Panc1 (cell line): ENCODE measurements around the gene PCNT. TPM values are rescaled to one million over a fixed set of nuclear protein-coding genes. Genes with fewer than 3 reads are reported as not detected.

Source experiments
- ATAC-seq: fragments of 200-7000 bp; cut with Tn5 transposase; 2 replicates; pipeline ENCODE4 v1.9.1; 2020; ENCODE audit warnings: mild to moderate bottlenecking, moderate library complexity
- BruUV-seq: library from RNA; stranded (reverse); fragments of 400-500 nt; replicated peaks from 2 replicates; lab custom pipeline; 2021; lab: Mats Ljungman, UMichigan
- CTCF ChIA-PET: fragments of 300-600 bp; sonication (Branson Sonifier 250); formaldehyde crosslinking; loops from one replicate; lab custom pipeline; 2022; ENCODE audit warnings: antibody characterized with exemption; lab: Charles Lee
- POLR2A ChIA-PET: fragments of 300-600 bp; sonication (Branson Sonifier 250); formaldehyde crosslinking; loops from one replicate; lab custom pipeline; 2022; ENCODE audit warnings: antibody characterized with exemption; lab: Charles Lee
- DNase-seq: peaks from one replicate; pipeline ENCODE4 v3.0.0-alpha.2; 2010; ENCODE audit warnings: low read depth, low spot score
- H3K27ac ChIP-seq: 2 replicates; pipeline ENCODE4 v1.5.1; 2011; ENCODE audit warnings: mild to moderate bottlenecking, low read length, inconsistent platforms
- H3K27me3 ChIP-seq: fragments of 200-500 bp; sonication (Bioruptor generic); 2 replicates; pipeline ENCODE4 v1.6.0; 2014; ENCODE audit warnings: low read length, inconsistent platforms; ENCODE audit not compliant: control insufficient read depth, insufficient read depth
- H3K36me3 ChIP-seq: fragments of 200-500 bp; sonication (Bioruptor generic); 2 replicates; pipeline ENCODE4 v1.5.1; 2014; ENCODE audit warnings: inconsistent platforms, mild to moderate bottlenecking, low read length, moderate library complexity; ENCODE audit not compliant: control insufficient read depth, insufficient read depth
- H3K4me1 ChIP-seq: 2 replicates; pipeline ENCODE4 v1.5.1; 2011; ENCODE audit warnings: inconsistent platforms, mild to moderate bottlenecking, low read length, moderate library complexity; ENCODE audit not compliant: control insufficient read depth, insufficient read depth
- H3K4me3 ChIP-seq, 2 experiments: 2 replicates each; pipeline ENCODE4 v1.5.1; 2011 to 2012; ENCODE audit warnings: low read depth in 2 of 2, low read length in 2 of 2, mild to moderate bottlenecking in 2 of 2, inconsistent platforms in 1 of 2, moderate library complexity in 1 of 2
- H3K9me3 ChIP-seq: fragments of 200-500 bp; sonication (Bioruptor generic); 2 replicates; pipeline ENCODE4 v1.5.1; 2014; ENCODE audit warnings: low read depth, mild to moderate bottlenecking, inconsistent platforms, low read length, moderate library complexity; ENCODE audit not compliant: control insufficient read depth, insufficient read depth
- POLR2AphosphoS5 ChIP-seq: IDR thresholded peaks from 2 replicates; pipeline ENCODE4 v1.6.1; 2012; ENCODE audit warnings: mild to moderate bottlenecking, low read depth, low read length, moderate library complexity
- SIN3A ChIP-seq: IDR thresholded peaks from 2 replicates; pipeline ENCODE4 v1.6.1; 2012; ENCODE audit warnings: low read depth, mild to moderate bottlenecking, low read length, moderate library complexity, borderline replicate concordance; ENCODE audit not compliant: insufficient read depth
- TCF7L2 ChIP-seq: IDR thresholded peaks from 2 replicates; pipeline ENCODE4 v1.6.1; 2011; ENCODE audit warnings: mild to moderate bottlenecking, low read depth, low read length, inconsistent platforms
- in situ Hi-C: cut with HindIII; loops from 2 replicates; pipeline ENCODE4 v1.10.0; 2016; ENCODE audit warnings: low sequenced_read_pairs, low pct_unique_long_range_greater_than_20kb
- intact Hi-C: fragments of 100-400 bp; cut with micrococcal nuclease; formaldehyde crosslinking; loops from one replicate; pipeline ENCODE4 v1.10.0; 2022; ENCODE audit not compliant: unreplicated experiment
- total RNA-seq: library from RNA; stranded (reverse); gene quantifications from one replicate; pipeline ENCODE4 v1.2.1, GENCODE V29; 2021; ENCODE audit not compliant: unreplicated experiment
- TF ChIP-seq, protein P1 (sequence below), 2 experiments: IDR thresholded peaks; 2 replicates each; pipeline ENCODE4 v1.6.1; 2011 to 2012; ENCODE audit warnings: low read depth in 2 of 2, control low read depth in 1 of 2, low read length in 1 of 2, mild to moderate bottlenecking in 1 of 2, moderate library complexity in 1 of 2; ENCODE audit not compliant: insufficient read depth in 1 of 2
- TF ChIP-seq, protein P2 (sequence below): fragments of 450-650 bp; IDR thresholded peaks from 2 replicates; pipeline ENCODE4 v1.5.1; 2017; ENCODE audit warnings: mild to moderate bottlenecking

Gene PCNT
- total RNA-seq, 1 experiment from 2014 or later, result 44.3 TPM

- DNase-seq, result no peak
- Histone ChIP-seq H3K27me3 (no peaks in the 10 kb centered on the region), H3K4me3 (no peak overlapping the region), H3K9me3 (no peaks in the 10 kb centered on the region), H3K27ac (no peak overlapping the region), H3K4me1 (no peaks in the 10 kb centered on the region), H3K36me3 (peaks cover 2% of the 10 kb centered on the region)
- in situ Hi-C loops, result no loop called here
- ChIA-PET CTCF (no interaction called here), POLR2A (interaction anchor here (0.6 kb wide), 1 partner anchor 57 kb away, joined by 5 read pairs; no protein-coding TSS in a partner anchor)
- intact Hi-C loops, result no loop called here
- ATAC-seq, result no peak
- TF ChIP-seq, protein P1, sequence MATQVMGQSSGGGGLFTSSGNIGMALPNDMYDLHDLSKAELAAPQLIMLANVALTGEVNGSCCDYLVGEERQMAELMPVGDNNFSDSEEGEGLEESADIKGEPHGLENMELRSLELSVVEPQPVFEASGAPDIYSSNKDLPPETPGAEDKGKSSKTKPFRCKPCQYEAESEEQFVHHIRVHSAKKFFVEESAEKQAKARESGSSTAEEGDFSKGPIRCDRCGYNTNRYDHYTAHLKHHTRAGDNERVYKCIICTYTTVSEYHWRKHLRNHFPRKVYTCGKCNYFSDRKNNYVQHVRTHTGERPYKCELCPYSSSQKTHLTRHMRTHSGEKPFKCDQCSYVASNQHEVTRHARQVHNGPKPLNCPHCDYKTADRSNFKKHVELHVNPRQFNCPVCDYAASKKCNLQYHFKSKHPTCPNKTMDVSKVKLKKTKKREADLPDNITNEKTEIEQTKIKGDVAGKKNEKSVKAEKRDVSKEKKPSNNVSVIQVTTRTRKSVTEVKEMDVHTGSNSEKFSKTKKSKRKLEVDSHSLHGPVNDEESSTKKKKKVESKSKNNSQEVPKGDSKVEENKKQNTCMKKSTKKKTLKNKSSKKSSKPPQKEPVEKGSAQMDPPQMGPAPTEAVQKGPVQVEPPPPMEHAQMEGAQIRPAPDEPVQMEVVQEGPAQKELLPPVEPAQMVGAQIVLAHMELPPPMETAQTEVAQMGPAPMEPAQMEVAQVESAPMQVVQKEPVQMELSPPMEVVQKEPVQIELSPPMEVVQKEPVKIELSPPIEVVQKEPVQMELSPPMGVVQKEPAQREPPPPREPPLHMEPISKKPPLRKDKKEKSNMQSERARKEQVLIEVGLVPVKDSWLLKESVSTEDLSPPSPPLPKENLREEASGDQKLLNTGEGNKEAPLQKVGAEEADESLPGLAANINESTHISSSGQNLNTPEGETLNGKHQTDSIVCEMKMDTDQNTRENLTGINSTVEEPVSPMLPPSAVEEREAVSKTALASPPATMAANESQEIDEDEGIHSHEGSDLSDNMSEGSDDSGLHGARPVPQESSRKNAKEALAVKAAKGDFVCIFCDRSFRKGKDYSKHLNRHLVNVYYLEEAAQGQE (IDR thresholded peaks at IDR 0.05; ENCODE audit: insufficient read depth in 1 of 2, low read depth in 2 of 2, low read length in 1 of 2), result no peak
- TF ChIP-seq TCF7L2, result no peak
- TF ChIP-seq, protein P2, sequence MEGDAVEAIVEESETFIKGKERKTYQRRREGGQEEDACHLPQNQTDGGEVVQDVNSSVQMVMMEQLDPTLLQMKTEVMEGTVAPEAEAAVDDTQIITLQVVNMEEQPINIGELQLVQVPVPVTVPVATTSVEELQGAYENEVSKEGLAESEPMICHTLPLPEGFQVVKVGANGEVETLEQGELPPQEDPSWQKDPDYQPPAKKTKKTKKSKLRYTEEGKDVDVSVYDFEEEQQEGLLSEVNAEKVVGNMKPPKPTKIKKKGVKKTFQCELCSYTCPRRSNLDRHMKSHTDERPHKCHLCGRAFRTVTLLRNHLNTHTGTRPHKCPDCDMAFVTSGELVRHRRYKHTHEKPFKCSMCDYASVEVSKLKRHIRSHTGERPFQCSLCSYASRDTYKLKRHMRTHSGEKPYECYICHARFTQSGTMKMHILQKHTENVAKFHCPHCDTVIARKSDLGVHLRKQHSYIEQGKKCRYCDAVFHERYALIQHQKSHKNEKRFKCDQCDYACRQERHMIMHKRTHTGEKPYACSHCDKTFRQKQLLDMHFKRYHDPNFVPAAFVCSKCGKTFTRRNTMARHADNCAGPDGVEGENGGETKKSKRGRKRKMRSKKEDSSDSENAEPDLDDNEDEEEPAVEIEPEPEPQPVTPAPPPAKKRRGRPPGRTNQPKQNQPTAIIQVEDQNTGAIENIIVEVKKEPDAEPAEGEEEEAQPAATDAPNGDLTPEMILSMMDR, result no peak
- TF ChIP-seq SIN3A, result no peak
- no peak for TF ChIP-seq POLR2AphosphoS5
- no TSS peak for BruUV-seq
These were observed 73.4 kb downstream of the PCNT start for GRCh38 chr21:46397211-46397905.

GRCh38 chr21:46397993-46398392 is 74.0 kb downstream of the PCNT start:
- Histone ChIP-seq H3K4me3 (no peak overlapping the region), H3K9me3 (no peaks in the 10 kb centered on the region), H3K36me3 (peaks cover 2% of the 10 kb centered on the region), H3K4me1 (no peaks in the 10 kb centered on the region), H3K27ac (no peak overlapping the region), H3K27me3 (no peaks in the 10 kb centered on the region)
- DNase-seq (no peak), ATAC-seq (no peak)
- POLR2A ChIA-PET, result interaction anchor here (0.6 kb wide), 1 partner anchor 57 kb away, joined by 5 read pairs; no protein-coding TSS in a partner anchor
- in situ Hi-C loops, result no loop called here
- BruUV-seq, result no TSS peak
- TF ChIP-seq, protein P1 (IDR thresholded peaks at IDR 0.05; ENCODE audit: insufficient read depth in 1 of 2, low read depth in 2 of 2, low read length in 1 of 2), result no peak
- no peak for TF ChIP-seq SIN3A
- CTCF ChIA-PET, result no interaction called here
- intact Hi-C loops, result no loop called here
